RWPE2 (cell line): ENCODE data around the gene ZNF414.

Experiments
- ATAC-seq: fragments of 200-7000 bp; cut with Tn5 transposase; 3 replicates; pipeline ENCODE4 v1.9.1; 2021; ENCODE audit warnings: low read depth
- DNase-seq: peaks from one replicate; pipeline ENCODE4 v3.0.0-alpha.2; 2020; ENCODE audit warnings: low spot score
- H3K27ac ChIP-seq: fragments of 450-650 bp; 2 replicates; pipeline ENCODE4 v1.5.1; 2017; ENCODE audit warnings: mild to moderate bottlenecking; ENCODE audit not compliant: poor library complexity, severe bottlenecking
- H3K27me3 ChIP-seq: fragments of 250-450 bp; sonication (Bioruptor Pico); 2 replicates; pipeline ENCODE4 v1.5.1; 2021; ENCODE audit warnings: mild to moderate bottlenecking, moderate library complexity; ENCODE audit not compliant: insufficient read depth, poor library complexity, severe bottlenecking
- H3K36me3 ChIP-seq: fragments of 250-450 bp; sonication (Bioruptor Pico); 2 replicates; pipeline ENCODE4 v1.5.1; 2020; ENCODE audit warnings: low read depth, mild to moderate bottlenecking, moderate library complexity
- H3K4me1 ChIP-seq: fragments of 250-450 bp; sonication (Bioruptor Pico); 2 replicates; pipeline ENCODE4 v1.5.1; 2021; ENCODE audit warnings: mild to moderate bottlenecking, moderate library complexity; ENCODE audit not compliant: insufficient read depth, poor library complexity, severe bottlenecking
- H3K4me3 ChIP-seq: fragments of 250-450 bp; sonication (Bioruptor Pico); 2 replicates; pipeline ENCODE4 v1.5.1; 2021; ENCODE audit warnings: mild to moderate bottlenecking, moderate library complexity; ENCODE audit not compliant: severe bottlenecking
- H3K9me3 ChIP-seq: fragments of 250-450 bp; sonication (Bioruptor Pico); 2 replicates; pipeline ENCODE4 v1.5.1; 2021; ENCODE audit warnings: mild to moderate bottlenecking, moderate library complexity; ENCODE audit not compliant: severe bottlenecking
- CTCF ChIP-seq: fragments of 450-650 bp; IDR thresholded peaks from one replicate; pipeline ENCODE4 v1.5.1; 2017; ENCODE audit warnings: mild to moderate bottlenecking, moderate library complexity; ENCODE audit not compliant: poor library complexity, severe bottlenecking

Gene ZNF414

DNA sequence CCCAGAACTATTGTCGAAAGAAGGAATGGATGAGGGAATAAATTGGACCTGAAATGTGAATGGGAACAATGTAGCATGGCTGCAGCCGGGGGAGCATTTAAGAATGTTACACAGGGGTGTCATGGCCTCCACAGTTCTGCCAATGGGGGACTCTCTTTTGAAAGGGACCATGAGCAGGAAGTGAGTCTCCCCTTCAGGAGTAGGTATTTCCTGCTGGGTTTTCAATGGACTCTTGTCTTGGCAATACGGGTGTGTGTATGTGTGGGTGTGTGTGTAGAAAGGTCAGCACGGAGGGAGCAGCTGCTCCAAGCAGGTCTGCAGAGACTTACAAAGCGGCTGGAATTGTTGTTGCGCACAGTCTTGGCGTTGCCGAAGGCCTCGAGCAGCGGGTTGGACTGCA lies 38.8 kb upstream of the ZNF414 start:
- no peak for TF ChIP-seq CTCF
- Histone ChIP-seq H3K36me3 (no peaks in the 10 kb centered on the region), H3K4me3 (no peak overlapping the region), H3K27ac (no peak overlapping the region), H3K9me3 (no peaks in the 10 kb centered on the region), H3K4me1 (no peaks in the 10 kb centered on the region), H3K27me3 (no peaks in the 10 kb centered on the region)
- no peak for DNase-seq
- ATAC-seq = no peak

- Histone ChIP-seq H3K27me3 (no peaks in the 10 kb centered on the region), H3K36me3 (no peaks in the 10 kb centered on the region), H3K4me1 (no peaks in the 10 kb centered on the region), H3K4me3 (no peak overlapping the region), H3K9me3 (no peaks in the 10 kb centered on the region), H3K27ac (no peak overlapping the region)
- ATAC-seq (no peak), DNase-seq (no peak)
- no peak for TF ChIP-seq CTCF
Observed at GRCh38 chr19:8550070-8550469, 36.1 kb upstream of the ZNF414 start.

- Histone ChIP-seq H3K36me3 (no peaks in the 10 kb centered on the region), H3K27me3 (no peaks in the 10 kb centered on the region), H3K9me3 (no peaks in the 10 kb centered on the region), H3K4me3 (no peak overlapping the region), H3K4me1 (no peaks in the 10 kb centered on the region), H3K27ac (no peak overlapping the region)
- ATAC-seq = no peak
- no peak for DNase-seq
- no peak for TF ChIP-seq CTCF
Observed at GRCh38 chr19:8545743-8546142, 31.8 kb upstream of the ZNF414 start.

DNA sequence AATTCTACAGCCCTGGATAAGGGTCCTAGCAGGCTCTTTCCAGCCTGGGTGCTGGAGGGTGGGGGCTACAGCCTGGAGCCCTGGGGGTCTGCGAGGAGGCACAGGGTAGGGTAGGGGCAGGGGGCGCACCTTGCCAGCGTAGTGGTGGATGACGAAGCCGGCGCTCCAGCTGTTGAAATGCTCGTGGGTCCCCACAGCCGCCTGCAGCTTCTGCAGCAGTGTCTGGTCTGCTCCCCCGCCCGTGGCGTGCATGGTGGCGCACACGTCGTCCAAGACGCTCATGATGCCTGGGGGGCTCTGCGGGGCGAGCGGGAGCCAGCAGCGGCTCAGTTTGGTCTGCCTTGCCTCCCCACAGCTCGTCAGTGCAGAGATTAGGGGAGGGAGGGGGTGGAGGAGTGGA lies 30.2 kb upstream of the ZNF414 start:
- TF ChIP-seq CTCF = no peak
- DNase-seq = no peak

GRCh38 chr19:8539621-8540149 lies 25.7 kb upstream of the ZNF414 start:
- Histone ChIP-seq H3K36me3 (no peaks in the 10 kb centered on the region), H3K4me1 (no peaks in the 10 kb centered on the region), H3K9me3 (no peaks in the 10 kb centered on the region), H3K4me3 (no peak overlapping the region), H3K27me3 (no peaks in the 10 kb centered on the region), H3K27ac (no peak overlapping the region)
- no peak for TF ChIP-seq CTCF
- DNase-seq (no peak), ATAC-seq (no peak)

More for the DNA sequence above, 30.2 kb upstream of the ZNF414 start:
- Histone ChIP-seq H3K4me3 (no peak overlapping the region), H3K4me1 (no peaks in the 10 kb centered on the region), H3K36me3 (no peaks in the 10 kb centered on the region), H3K27ac (no peak overlapping the region), H3K9me3 (no peaks in the 10 kb centered on the region), H3K27me3 (no peaks in the 10 kb centered on the region)
- ATAC-seq = no peak
